SU-DHL-6 (cell line): ENCODE results near the gene TSPAN1.

Source experiments
- EZH2phosphoT487 ChIP-seq: fragments of 200-600 bp; sonication (generic), shearing (Covaris generic); conservative IDR thresholded peaks from 2 replicates; pipeline ENCODE4 v1.6.1; 2018; ENCODE audit warnings: mild to moderate bottlenecking, antibody characterized with exemption, low read length, moderate library complexity, mixed read lengths
- TF ChIP-seq, protein P1 (sequence below): fragments of 200-600 bp; sonication (generic); IDR thresholded peaks from one replicate; pipeline ENCODE4 v1.5.1; 2017; ENCODE audit warnings: antibody characterized with exemption, mild to moderate bottlenecking, low read length, moderate library complexity; ENCODE audit not compliant: insufficient read depth, poor library complexity, severe bottlenecking

DNA sequence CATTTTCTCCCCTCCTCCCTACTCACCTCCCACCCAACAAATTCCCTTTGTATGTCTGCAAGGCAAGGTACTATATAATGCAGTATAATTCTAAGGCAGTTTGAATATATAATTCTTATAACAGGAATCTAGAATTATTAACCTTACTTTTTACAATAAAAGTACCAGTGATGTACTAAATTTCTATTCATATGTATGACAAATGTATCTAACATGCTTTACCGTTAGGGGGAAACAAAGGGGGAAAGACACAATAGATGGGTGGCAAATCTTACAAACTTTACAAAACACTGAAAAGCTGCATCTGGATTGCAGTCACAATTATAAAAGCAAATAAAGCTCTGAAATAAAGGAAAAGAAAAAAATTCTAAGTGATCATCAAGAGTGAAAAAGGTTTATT lies 44.8 kb upstream of the TSPAN1 start:
- TF ChIP-seq, protein P1, sequence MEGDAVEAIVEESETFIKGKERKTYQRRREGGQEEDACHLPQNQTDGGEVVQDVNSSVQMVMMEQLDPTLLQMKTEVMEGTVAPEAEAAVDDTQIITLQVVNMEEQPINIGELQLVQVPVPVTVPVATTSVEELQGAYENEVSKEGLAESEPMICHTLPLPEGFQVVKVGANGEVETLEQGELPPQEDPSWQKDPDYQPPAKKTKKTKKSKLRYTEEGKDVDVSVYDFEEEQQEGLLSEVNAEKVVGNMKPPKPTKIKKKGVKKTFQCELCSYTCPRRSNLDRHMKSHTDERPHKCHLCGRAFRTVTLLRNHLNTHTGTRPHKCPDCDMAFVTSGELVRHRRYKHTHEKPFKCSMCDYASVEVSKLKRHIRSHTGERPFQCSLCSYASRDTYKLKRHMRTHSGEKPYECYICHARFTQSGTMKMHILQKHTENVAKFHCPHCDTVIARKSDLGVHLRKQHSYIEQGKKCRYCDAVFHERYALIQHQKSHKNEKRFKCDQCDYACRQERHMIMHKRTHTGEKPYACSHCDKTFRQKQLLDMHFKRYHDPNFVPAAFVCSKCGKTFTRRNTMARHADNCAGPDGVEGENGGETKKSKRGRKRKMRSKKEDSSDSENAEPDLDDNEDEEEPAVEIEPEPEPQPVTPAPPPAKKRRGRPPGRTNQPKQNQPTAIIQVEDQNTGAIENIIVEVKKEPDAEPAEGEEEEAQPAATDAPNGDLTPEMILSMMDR, result no peak
- no peak for TF ChIP-seq EZH2phosphoT487
